ENCODE results near the gene MESP2. TPM values are rescaled to one million over a fixed set of nuclear protein-coding genes. Genes with fewer than 3 reads are reported as not detected.

The MESP2 gene
- polyA plus RNA-seq, 3 donors from 2014 or later, result not detected

- Mint-ChIP-seq H3K27me3 (ENCODE audit: low read depth in 3 of 3) (peaks cover 2 to 10% (median 5%) of the 10 kb centered on the region in 3 donors), H3K4me1 (no peaks in the 10 kb centered on the region), H3K4me3 (no peak overlapping the region), H3K36me3 (no peaks in the 10 kb centered on the region), H3K9me3 (peaks cover 0 to 3% (median 0%) of the 10 kb centered on the region in 6 donors), H3K27ac (no peak overlapping the region)
- no peak for DNase-seq
Measured at GRCh38 chr15:89790206-89790605, 14.1 kb downstream of the MESP2 start.

- Mint-ChIP-seq H3K4me1 (no peaks in the 10 kb centered on the region), H3K27ac (no peak overlapping the region), H3K27me3 (ENCODE audit: low read depth in 3 of 3) (peaks cover 2 to 11% (median 5%) of the 10 kb centered on the region in 3 donors), H3K9me3 (peaks cover 0 to 3% (median 0%) of the 10 kb centered on the region in 6 donors), H3K36me3 (no peaks in the 10 kb centered on the region), H3K4me3 (no peak overlapping the region)
- no peak for DNase-seq
Measured at GRCh38 chr15:89790661-89791060, 14.5 kb downstream of the MESP2 start.

GRCh38 chr15:89792106-89792805, 16.1 kb downstream of the MESP2 start:
- no peak for DNase-seq
- Mint-ChIP-seq H3K27ac (no peak overlapping the region), H3K27me3 (ENCODE audit: low read depth in 3 of 3) (peaks cover 2 to 11% (median 5%) of the 10 kb centered on the region in 3 donors), H3K4me1 (no peaks in the 10 kb centered on the region), H3K4me3 (no peak overlapping the region), H3K36me3 (no peaks in the 10 kb centered on the region), H3K9me3 (peaks cover 0 to 9% (median 1%) of the 10 kb centered on the region in 6 donors)

GRCh38 chr15:89794627-89795241, 18.6 kb downstream of the MESP2 start:
- DNase-seq, result no peak
- H3K27me3 Mint-ChIP-seq (ENCODE audit: low read depth in 3 of 3), result peaks cover 0 to 11% (median 2%) of the 10 kb centered on the region in 3 donors
- H3K4me3 Mint-ChIP-seq, result no peak overlapping the region
- H3K4me1 Mint-ChIP-seq, result no peaks in the 10 kb centered on the region
- H3K27ac Mint-ChIP-seq, result no peak overlapping the region
- H3K36me3 Mint-ChIP-seq, result no peaks in the 10 kb centered on the region
- peaks cover 0 to 10% (median 1%) of the 10 kb centered on the region in 6 donors for H3K9me3 Mint-ChIP-seq

GRCh38 chr15:89795996-89796395, 19.9 kb downstream of the MESP2 start:
- peaks cover 0 to 10% (median 1%) of the 10 kb centered on the region in 6 donors for H3K9me3 Mint-ChIP-seq
- no peak for DNase-seq
- H3K4me3 Mint-ChIP-seq, result no peak overlapping the region
- peaks cover 0 to 11% (median 3%) of the 10 kb centered on the region in 3 donors for H3K27me3 Mint-ChIP-seq (ENCODE audit: low read depth in 3 of 3)
- H3K36me3 Mint-ChIP-seq, result no peaks in the 10 kb centered on the region
- H3K27ac Mint-ChIP-seq, result no peak overlapping the region
- no peaks in the 10 kb centered on the region for H3K4me1 Mint-ChIP-seq

GRCh38 chr15:89797678-89798201, 21.6 kb downstream of the MESP2 start:
- DNase-seq, result no peak
- no peak overlapping the region for H3K27ac Mint-ChIP-seq
- no peak overlapping the region for H3K4me3 Mint-ChIP-seq
- peaks cover 0 to 10% (median 1%) of the 10 kb centered on the region in 6 donors for H3K9me3 Mint-ChIP-seq
- no peaks in the 10 kb centered on the region for H3K4me1 Mint-ChIP-seq
- no peaks in the 10 kb centered on the region for H3K36me3 Mint-ChIP-seq
- H3K27me3 Mint-ChIP-seq (ENCODE audit: low read depth in 3 of 3), result peaks cover 0 to 9% (median 3%) of the 10 kb centered on the region in 3 donors

GRCh38 chr15:89799011-89799911, 23.1 kb downstream of the MESP2 start:
- no peak for DNase-seq
- no peak overlapping the region for H3K4me3 Mint-ChIP-seq
- H3K4me1 Mint-ChIP-seq, result no peaks in the 10 kb centered on the region
- peaks cover 0 to 7% (median 3%) of the 10 kb centered on the region in 3 donors for H3K27me3 Mint-ChIP-seq (ENCODE audit: low read depth in 3 of 3)
- H3K36me3 Mint-ChIP-seq, result no peaks in the 10 kb centered on the region
- H3K9me3 Mint-ChIP-seq, result peaks cover 0 to 10% (median 1%) of the 10 kb centered on the region in 6 donors
- H3K27ac Mint-ChIP-seq, result no peak overlapping the region

GRCh38 chr15:89799918-89800498, 23.9 kb downstream of the MESP2 start:
- peak overlapping the region in 1 of 6 donors; percentile 9 for H3K27ac Mint-ChIP-seq
- no peaks in the 10 kb centered on the region for H3K4me1 Mint-ChIP-seq
- H3K27me3 Mint-ChIP-seq (ENCODE audit: low read depth in 3 of 3), result peaks cover 2 to 3% (median 3%) of the 10 kb centered on the region in 3 donors
- H3K36me3 Mint-ChIP-seq, result no peaks in the 10 kb centered on the region
- DNase-seq, result no peak
- H3K4me3 Mint-ChIP-seq, result no peak overlapping the region
- peaks cover 0 to 10% (median 0%) of the 10 kb centered on the region in 6 donors for H3K9me3 Mint-ChIP-seq

GRCh38 chr15:89801471-89802195, 25.5 kb downstream of the MESP2 start:
- H3K4me3 Mint-ChIP-seq, result no peak overlapping the region
- peaks cover 0 to 3% (median 2%) of the 10 kb centered on the region in 3 donors for H3K27me3 Mint-ChIP-seq (ENCODE audit: low read depth in 3 of 3)
- H3K27ac Mint-ChIP-seq, result no peak overlapping the region
- H3K4me1 Mint-ChIP-seq, result no peaks in the 10 kb centered on the region
- H3K9me3 Mint-ChIP-seq, result peaks cover 0 to 8% (median 0%) of the 10 kb centered on the region in 6 donors
- DNase-seq, result no peak
- no peaks in the 10 kb centered on the region for H3K36me3 Mint-ChIP-seq

- no peaks in the 10 kb centered on the region for H3K36me3 Mint-ChIP-seq
- H3K4me3 Mint-ChIP-seq, result no peak overlapping the region
- no peak for DNase-seq
- peaks cover 0 to under 1% (median 0%) of the 10 kb centered on the region in 6 donors for H3K9me3 Mint-ChIP-seq
- no peaks in the 10 kb centered on the region for H3K4me1 Mint-ChIP-seq
- peaks cover 0 to 5% (median 2%) of the 10 kb centered on the region in 3 donors for H3K27me3 Mint-ChIP-seq (ENCODE audit: low read depth in 3 of 3)
- H3K27ac Mint-ChIP-seq, result no peak overlapping the region
Measured at GRCh38 chr15:89802231-89802928, 26.2 kb downstream of the MESP2 start.

GRCh38 chr15:89802986-89803824, 27.1 kb downstream of the MESP2 start:
- no peaks in the 10 kb centered on the region for H3K4me1 Mint-ChIP-seq
- no peaks in the 10 kb centered on the region for H3K36me3 Mint-ChIP-seq
- peaks cover 2 to 5% (median 2%) of the 10 kb centered on the region in 3 donors for H3K27me3 Mint-ChIP-seq (ENCODE audit: low read depth in 3 of 3)
- H3K27ac Mint-ChIP-seq, result no peak overlapping the region
- no peak overlapping the region for H3K4me3 Mint-ChIP-seq
- no peaks in the 10 kb centered on the region for H3K9me3 Mint-ChIP-seq
- DNase-seq, result no peak

All from immature natural killer cell (primary cell).